IMR-90 (cell line): ENCODE results near the gene MARF1. TPM values are rescaled to one million over a fixed set of nuclear protein-coding genes. Genes with fewer than 3 reads are reported as not detected.

ENCODE experiments used
- ATAC-seq: fragments of 200-7000 bp; cut with Tn5 transposase; 2 replicates; pipeline ENCODE4 v1.9.1; 2020; ENCODE audit warnings: low read depth, mild to moderate bottlenecking, moderate library complexity
- BruUV-seq: library from RNA; stranded (reverse); fragments of 400-500 nt; replicated peaks from 2 replicates; lab custom pipeline; 2021; lab: Mats Ljungman, UMichigan
- CTCF ChIA-PET: fragments of 300-600 bp; formaldehyde crosslinking; extraction: SDS; loops from one replicate; lab custom pipeline; 2021; ENCODE audit warnings: antibody characterized with exemption; lab: Yijun Ruan, JAX
- POLR2A ChIA-PET: fragments of 300-600 bp; sonication (Branson Sonifier 250); formaldehyde crosslinking; loops from one replicate; lab custom pipeline; 2022; ENCODE audit warnings: antibody characterized with exemption; ENCODE audit not compliant: unreplicated experiment; lab: Charles Lee
- DNase-seq: peaks from one replicate; pipeline ENCODE4 v3.0.0; 2013
- H2AFZ ChIP-seq: replicated peaks from 2 replicates; pipeline ENCODE3; 2013; ENCODE audit warnings: low read length, mild to moderate bottlenecking; ENCODE audit not compliant: poor library complexity
- H2AK5ac ChIP-seq: 2 replicates; pipeline ENCODE4 v1.6.1; 2013; ENCODE audit warnings: low read depth, low read length, inconsistent platforms
- H2AK9ac ChIP-seq: replicated peaks from 2 replicates; pipeline ENCODE3; 2013; ENCODE audit warnings: mild to moderate bottlenecking, low read depth, low read length, moderate library complexity; ENCODE audit not compliant: poor library complexity
- H2BK120ac ChIP-seq: 2 replicates; pipeline ENCODE4 v1.6.1; 2013; ENCODE audit warnings: low read depth, low read length, inconsistent platforms
- H2BK15ac ChIP-seq: 3 replicates; pipeline ENCODE4 v1.6.1; 2013; ENCODE audit warnings: low read depth, low read length, inconsistent platforms
- H2BK20ac ChIP-seq: 2 replicates; pipeline ENCODE4 v1.6.1; 2013; ENCODE audit warnings: low read depth, mild to moderate bottlenecking, inconsistent platforms, low read length, moderate library complexity
- H2BK5ac ChIP-seq: 2 replicates; pipeline ENCODE4 v1.6.1; 2013; ENCODE audit warnings: mild to moderate bottlenecking, low read depth, low read length, inconsistent platforms; ENCODE audit not compliant: poor library complexity, severe bottlenecking
- H3K14ac ChIP-seq: replicated peaks from 2 replicates; pipeline ENCODE4 v1.6.1; 2013; ENCODE audit warnings: low read depth, low read length, inconsistent platforms
- H3K18ac ChIP-seq: 2 replicates; pipeline ENCODE4 v1.6.1; 2013; ENCODE audit warnings: low read depth, low read length, control low read depth
- H3K23ac ChIP-seq: 2 replicates; pipeline ENCODE4 v1.6.1; 2013; ENCODE audit warnings: low read depth, low read length, inconsistent platforms
- H3K27ac ChIP-seq: 2 replicates; pipeline ENCODE4 v1.5.1; 2013; ENCODE audit warnings: mild to moderate bottlenecking, control low read depth, low read length; ENCODE audit not compliant: insufficient read depth
- H3K27me3 ChIP-seq: 2 replicates; pipeline ENCODE4 v1.6.1; 2013; ENCODE audit warnings: low read length; ENCODE audit not compliant: control insufficient read depth, insufficient read depth
- H3K36me3 ChIP-seq: 2 replicates; pipeline ENCODE4 v1.6.1; 2013; ENCODE audit warnings: low read length, mixed read lengths; ENCODE audit not compliant: control insufficient read depth, insufficient read depth
- H3K4ac ChIP-seq: 2 replicates; pipeline ENCODE4 v1.6.1; 2013; ENCODE audit warnings: low read depth, low read length, inconsistent platforms
- H3K4me1 ChIP-seq: 2 replicates; pipeline ENCODE4 v1.6.1; 2013; ENCODE audit warnings: low read length, mixed read lengths; ENCODE audit not compliant: control insufficient read depth, insufficient read depth
- H3K4me2 ChIP-seq: 2 replicates; pipeline ENCODE4 v1.6.1; 2013; ENCODE audit warnings: low read depth, mild to moderate bottlenecking, control low read depth, low read length, moderate library complexity
- H3K4me3 ChIP-seq: 2 replicates; pipeline ENCODE4 v1.5.1; 2013; ENCODE audit warnings: low read depth, mild to moderate bottlenecking, control low read depth, low read length, moderate library complexity; ENCODE audit not compliant: insufficient read depth
- H3K56ac ChIP-seq: 2 replicates; pipeline ENCODE4 v1.6.1; 2013; ENCODE audit warnings: low read length, inconsistent platforms; ENCODE audit not compliant: insufficient read depth; ENCODE audit errors: extremely low read depth
- H3K79me1 ChIP-seq, 2 experiments: 2 replicates each; pipeline ENCODE4 v1.6.1; 2013; ENCODE audit warnings: low read length in 2 of 2, inconsistent platforms in 1 of 2, low read depth in 1 of 2
- H3K9ac ChIP-seq: 2 replicates; pipeline ENCODE4 v1.6.1; 2013; ENCODE audit warnings: low read depth, low read length, control low read depth
- H3K9me1 ChIP-seq: 2 replicates; pipeline ENCODE4 v1.6.1; 2013; ENCODE audit warnings: low read length, inconsistent platforms; ENCODE audit not compliant: insufficient read depth
- H3K9me3 ChIP-seq: 2 replicates; pipeline ENCODE4 v1.6.1; 2013; ENCODE audit warnings: low read length; ENCODE audit not compliant: control insufficient read depth, insufficient read depth
- H4K20me1 ChIP-seq: 2 replicates; pipeline ENCODE4 v1.6.1; 2013; ENCODE audit warnings: low read length, inconsistent platforms; ENCODE audit not compliant: insufficient read depth
- H4K5ac ChIP-seq: 2 replicates; pipeline ENCODE4 v1.6.1; 2013; ENCODE audit warnings: mild to moderate bottlenecking, low read depth, low read length, control low read depth
- H4K8ac ChIP-seq, 2 experiments: 2 replicates each; pipeline ENCODE4 v1.6.1; 2013; ENCODE audit warnings: low read depth in 2 of 2, low read length in 2 of 2, control low read depth in 1 of 2, inconsistent platforms in 1 of 2
- H4K91ac ChIP-seq: 2 replicates; pipeline ENCODE4 v1.6.1; 2013; ENCODE audit warnings: low read depth, low read length, inconsistent platforms; ENCODE audit not compliant: insufficient read depth
- CHD1 ChIP-seq: IDR thresholded peaks from 2 replicates; pipeline ENCODE4 v1.6.1; 2012; ENCODE audit warnings: low read depth, low read length, improper control_type of control experiment
- MAFK ChIP-seq: IDR thresholded peaks from 2 replicates; pipeline ENCODE4 v1.6.1; 2012; ENCODE audit warnings: low read depth, low read length, improper control_type of control experiment
- MAZ ChIP-seq: IDR thresholded peaks from 2 replicates; pipeline ENCODE4 v1.6.1; 2012; ENCODE audit warnings: low read depth, mild to moderate bottlenecking, low read length, improper control_type of control experiment, moderate library complexity, borderline replicate concordance
- NFE2L2 ChIP-seq: fragments of 150-350 bp; IDR thresholded peaks from 2 replicates; pipeline ENCODE4 v1.6.1; 2016; ENCODE audit warnings: low read depth, mild to moderate bottlenecking, low read length
- POLR2A ChIP-seq: IDR thresholded peaks from 2 replicates; pipeline ENCODE4 v1.6.1; 2012; ENCODE audit warnings: mild to moderate bottlenecking, low read depth, low read length
- RAD21 ChIP-seq: IDR thresholded peaks from 2 replicates; pipeline ENCODE4 v1.6.1; 2012; ENCODE audit warnings: low read length, improper control_type of control experiment
- RFX5 ChIP-seq: IDR thresholded peaks from 2 replicates; pipeline ENCODE4 v1.8.0; 2012; ENCODE audit warnings: low read depth, mild to moderate bottlenecking, low read length, moderate library complexity
- SMC3 ChIP-seq: fragments of 150-350 bp; IDR thresholded peaks from 2 replicates; pipeline ENCODE4 v1.6.1; 2016; ENCODE audit warnings: low read depth, mild to moderate bottlenecking, antibody characterized with exemption, low read length, moderate library complexity
- WGBS, 2 experiments: methylation state at CpG; one replicate each; pipeline versions ENCODE4 v1.1.5 to v1.1.7; 2013; ENCODE audit warnings: missing lambda C conversion rate in 2 of 2; ENCODE audit not compliant: insufficient read length in 1 of 2; ENCODE audit errors: extremely low coverage in 2 of 2; 5-methylcytosine and 5-hydroxymethylcytosine counted together
- dilution Hi-C: fragments of 300-500 bp; cut with HindIII; formaldehyde crosslinking; loops from one replicate; pipeline ENCODE4 v1.14.3; 2018; ENCODE audit warnings: low sequenced_read_pairs; ENCODE audit not compliant: unreplicated experiment
- in situ Hi-C: fragments of 300-500 bp; cut with MboI; formaldehyde crosslinking; loops from 3 replicates; pipeline ENCODE4 v1.14.3; 2019; ENCODE audit warnings: low sequenced_read_pairs, inconsistent platforms, mixed read lengths
- intact Hi-C: fragments of 100-400 bp; cut with micrococcal nuclease; formaldehyde crosslinking; loops from 2 replicates; pipeline ENCODE4 v1.10.0; 2022
- polyA plus RNA-seq, 3 experiments: library from polyadenylated mRNA; depleted of rRNA; stranded (reverse); fragments of >200 nt; gene quantifications; 2 replicates each; pipeline ENCODE4 v1.2.3, GENCODE V29; 2012; ENCODE audit warnings: low replicate concordance in 1 of 3
- total RNA-seq: library from RNA; depleted of rRNA; stranded (reverse); fragments of >200 nt; gene quantifications from 2 replicates; pipeline ENCODE4 v1.2.3, GENCODE V29; 2012
- TF ChIP-seq, protein P1 (sequence below): fragments of 150-350 bp; IDR thresholded peaks from 2 replicates; pipeline ENCODE4 v1.6.1; 2017; ENCODE audit warnings: mild to moderate bottlenecking, antibody characterized with exemption, low read length, low read depth

MARF1 gene
- total and polyA plus RNA-seq, 2 of the 4 experiments (the other 2 are of a cell fraction) = 9.0 to 12.9 TPM

DNA sequence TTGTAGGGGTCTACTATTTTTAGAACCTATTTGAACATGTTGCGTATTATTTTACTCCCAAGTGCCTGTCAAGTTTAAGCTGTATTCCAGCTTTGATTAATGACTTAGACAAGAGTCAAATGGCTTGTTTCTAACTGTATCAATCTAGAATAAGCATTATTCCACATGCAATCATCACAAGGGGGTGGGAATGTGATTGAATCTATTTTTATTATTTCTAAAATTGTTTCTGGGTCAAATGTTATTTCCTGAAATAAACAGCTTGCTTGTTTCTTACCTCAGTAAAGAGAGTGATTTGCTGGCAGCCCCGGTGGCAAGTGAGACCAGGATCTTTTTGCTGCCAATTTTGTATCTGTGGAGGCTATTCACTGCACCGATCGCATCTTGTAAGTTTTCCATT lies 21.5 kb downstream of the MARF1 start:
- H2BK5ac ChIP-seq = no peak overlapping the region
- dilution Hi-C loops (no loop called here), in situ Hi-C loops (no loop called here), intact Hi-C loops (no loop called here)
- H3K4me2 ChIP-seq = no peak overlapping the region
- peaks cover 51% of the 10 kb centered on the region for H3K36me3 ChIP-seq
- no peak overlapping the region for H3K9ac ChIP-seq
- H3K9me1 ChIP-seq = peaks cover 21% of the 10 kb centered on the region
- no peaks in the 10 kb centered on the region for H4K20me1 ChIP-seq
- no peak overlapping the region for H2BK15ac ChIP-seq
- peaks cover 0 to 10% of the 10 kb centered on the region in 2 experiments; a peak in 1 of 4 replicates for H3K79me1 ChIP-seq
- ChIA-PET POLR2A (no interaction called here), CTCF (interaction anchor here (1.1 kb wide), 1 partner anchor 16 kb away, joined by 5 read pairs; no protein-coding TSS in a partner anchor)
- no peak overlapping the region for H2BK120ac ChIP-seq
- H3K4me3 ChIP-seq = no peak overlapping the region
- no peak overlapping the region for H2BK20ac ChIP-seq
- no TSS peak for BruUV-seq
- H4K91ac ChIP-seq = no peak overlapping the region
- DNase-seq (no peak), ATAC-seq (no peak)
- H3K18ac ChIP-seq = no peak overlapping the region
- no peak overlapping the region for H3K14ac ChIP-seq
- no peak overlapping the region for H4K8ac ChIP-seq
- no peak overlapping the region for H3K23ac ChIP-seq
- WGBS, 2 experiments = no CpG with 5 or more reads among the region's 4 CpGs
- no peak overlapping the region for H3K27ac ChIP-seq
- no peak overlapping the region for H3K56ac ChIP-seq
- peaks cover 9% of the 10 kb centered on the region for H3K4me1 ChIP-seq
- no peaks in the 10 kb centered on the region for H3K9me3 ChIP-seq
- no peak overlapping the region for H3K4ac ChIP-seq
- H4K5ac ChIP-seq = no peak overlapping the region
- no peak overlapping the region for H2AFZ ChIP-seq
- no peaks in the 10 kb centered on the region for H3K27me3 ChIP-seq
- H2AK9ac ChIP-seq = no peak overlapping the region
- H2AK5ac ChIP-seq = no peak overlapping the region
- TF ChIP-seq RFX5 = no peak
- TF ChIP-seq NFE2L2 = no peak
- no peak for TF ChIP-seq MAZ
- TF ChIP-seq MAFK = no peak
- TF ChIP-seq RAD21 = no peak
- TF ChIP-seq CHD1 = no peak
- TF ChIP-seq, protein P1, sequence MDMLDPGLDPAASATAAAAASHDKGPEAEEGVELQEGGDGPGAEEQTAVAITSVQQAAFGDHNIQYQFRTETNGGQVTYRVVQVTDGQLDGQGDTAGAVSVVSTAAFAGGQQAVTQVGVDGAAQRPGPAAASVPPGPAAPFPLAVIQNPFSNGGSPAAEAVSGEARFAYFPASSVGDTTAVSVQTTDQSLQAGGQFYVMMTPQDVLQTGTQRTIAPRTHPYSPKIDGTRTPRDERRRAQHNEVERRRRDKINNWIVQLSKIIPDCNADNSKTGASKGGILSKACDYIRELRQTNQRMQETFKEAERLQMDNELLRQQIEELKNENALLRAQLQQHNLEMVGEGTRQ = no peak
- TF ChIP-seq POLR2A = no peak
- TF ChIP-seq SMC3 = no peak
